GM23248 (cell line): ENCODE measurements around the gene FAM240B. TPM values are rescaled to one million over a fixed set of nuclear protein-coding genes. Genes with fewer than 3 reads are reported as not detected.

Source experiments
- DNase-seq: peaks from one replicate; pipeline ENCODE4 v3.0.0-alpha.2; 2015
- H2AFZ ChIP-seq: fragments of 200-600 bp; sonication (generic); 2 replicates; pipeline ENCODE4 v1.6.1; 2016; ENCODE audit warnings: antibody characterized with exemption
- H3F3A ChIP-seq: fragments of 200-600 bp; sonication (generic); 2 replicates; pipeline ENCODE4 v1.6.1; 2016; ENCODE audit warnings: mild to moderate bottlenecking, antibody characterized with exemption, mixed run types; ENCODE audit not compliant: insufficient read depth
- H3K27ac ChIP-seq: fragments of 200-600 bp; sonication (generic); 2 replicates; pipeline ENCODE4 v1.5.1; 2016; ENCODE audit warnings: mild to moderate bottlenecking
- H3K27me3 ChIP-seq: fragments of 200-600 bp; sonication (generic); replicated peaks from 2 replicates; pipeline ENCODE4 v1.6.1; 2016; ENCODE audit warnings: mild to moderate bottlenecking; ENCODE audit not compliant: insufficient read depth
- H3K36me3 ChIP-seq: fragments of 200-600 bp; sonication (generic); 2 replicates; pipeline ENCODE4 v1.6.1; 2016; ENCODE audit warnings: low read depth, mild to moderate bottlenecking
- H3K4me1 ChIP-seq: fragments of 200-600 bp; sonication (generic); 2 replicates; pipeline ENCODE4 v1.6.1; 2016; ENCODE audit warnings: mild to moderate bottlenecking; ENCODE audit not compliant: insufficient read depth
- H3K4me2 ChIP-seq: fragments of 200-600 bp; sonication (generic); one replicate; pipeline ENCODE4 v1.6.1; 2016; ENCODE audit warnings: mild to moderate bottlenecking; ENCODE audit not compliant: unreplicated experiment
- H3K4me3 ChIP-seq: fragments of 200-600 bp; sonication (generic); 2 replicates; pipeline ENCODE4 v1.5.1; 2016; ENCODE audit warnings: mild to moderate bottlenecking
- H3K79me2 ChIP-seq: fragments of 200-600 bp; sonication (generic); 2 replicates; pipeline ENCODE4 v1.6.1; 2016; ENCODE audit warnings: mild to moderate bottlenecking; ENCODE audit not compliant: insufficient read depth
- H3K9ac ChIP-seq: fragments of 200-600 bp; sonication (generic); 2 replicates; pipeline ENCODE4 v1.6.1; 2016; ENCODE audit warnings: mild to moderate bottlenecking
- H3K9me2 ChIP-seq: fragments of 200-600 bp; sonication (generic); 2 replicates; pipeline ENCODE4 v1.6.1; 2016; ENCODE audit warnings: mixed run types, mild to moderate bottlenecking, moderate library complexity; ENCODE audit not compliant: insufficient read depth
- H3K9me3 ChIP-seq: fragments of 200-600 bp; sonication (generic); one replicate; pipeline ENCODE4 v1.6.1; 2017; ENCODE audit warnings: low read depth
- H4K20me1 ChIP-seq: fragments of 200-600 bp; sonication (generic); 2 replicates; pipeline ENCODE4 v1.6.0; 2016; ENCODE audit not compliant: insufficient read depth
- EZH2 ChIP-seq: fragments of 200-600 bp; sonication (generic); IDR thresholded peaks from 2 replicates; pipeline ENCODE4 v1.6.1; 2018; ENCODE audit warnings: antibody characterized with exemption, mild to moderate bottlenecking; ENCODE audit not compliant: insufficient read depth, poor library complexity, severe bottlenecking
- EZH2phosphoT487 ChIP-seq: fragments of 200-600 bp; sonication (generic); IDR thresholded peaks from 2 replicates; pipeline ENCODE4 v1.6.1; 2018; ENCODE audit warnings: antibody characterized with exemption, moderate library complexity, mild to moderate bottlenecking, low read depth; ENCODE audit not compliant: insufficient read depth
- WGBS, 2 experiments: methylation state at CpG; one replicate each; pipeline ENCODE4 v1.1.6; 2015 to 2017; ENCODE audit warnings: low lambda C conversion rate in 2 of 2, low coverage in 1 of 2; ENCODE audit errors: missing lambda C conversion rate in 2 of 2; 5-methylcytosine and 5-hydroxymethylcytosine counted together
- in situ Hi-C: fragments of 300-500 bp; cut with MboI; formaldehyde crosslinking; loops from 2 replicates; pipeline ENCODE4 v1.15.0; 2020
- polyA plus RNA-seq: library from polyadenylated mRNA; unstranded; fragments of >200 nt; fragmentation: Nextera tagmentation; extraction: Ambion mirVana; gene quantifications from 2 replicates; pipeline ENCODE4 v1.2.1, GENCODE V29; 2016
- total RNA-seq: library from RNA; depleted of rRNA; stranded (reverse); fragments of >200 nt; shearing (Covaris generic); gene quantifications from 2 replicates; pipeline ENCODE4 v1.2.3, GENCODE V29; 2014

The FAM240B gene
- total and polyA plus RNA-seq, 2 experiments from 2014 or later = not detected

DNA sequence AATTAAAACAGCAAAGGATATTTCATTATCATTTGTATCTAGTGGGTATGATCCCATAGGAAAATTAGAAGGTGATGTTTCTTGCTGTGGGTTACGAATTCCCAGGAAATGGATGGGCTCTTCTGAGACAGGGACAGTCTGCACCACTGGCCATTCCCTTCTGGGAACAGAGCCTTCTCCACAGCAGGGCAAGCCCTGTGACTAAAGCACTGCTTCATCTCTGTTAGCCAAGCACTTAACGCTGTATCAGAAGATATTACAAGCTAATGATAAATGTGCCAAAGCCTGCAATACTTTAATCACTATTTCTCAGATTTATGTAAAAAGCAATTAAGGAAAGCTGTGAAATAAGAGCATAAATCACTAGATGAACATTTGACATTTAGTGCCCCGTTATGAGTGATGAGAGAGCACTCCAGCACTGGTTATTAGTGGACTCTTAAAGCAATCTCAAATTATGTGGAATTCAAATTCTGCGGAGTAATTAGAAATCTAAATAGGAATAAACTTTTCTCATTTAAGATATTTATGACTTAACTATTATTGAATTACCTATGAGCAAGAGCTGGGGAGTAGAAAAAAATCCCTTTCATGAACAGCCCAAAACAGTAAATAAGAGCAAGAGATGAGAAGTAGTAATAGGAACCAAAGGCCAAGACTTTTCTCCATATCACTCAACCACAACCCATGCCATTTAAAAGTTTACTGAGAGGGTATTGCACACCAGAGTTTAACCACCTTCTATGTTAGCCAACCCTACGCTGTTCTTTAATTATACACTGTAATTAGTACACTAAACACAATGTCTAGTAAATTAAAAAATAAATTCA is 49.2 kb downstream of the FAM240B start:
- Histone ChIP-seq H3F3A (no peaks in the 10 kb centered on the region), H3K9me2 (no peaks in the 10 kb centered on the region), H3K4me1 (no peaks in the 10 kb centered on the region), H2AFZ (no peak overlapping the region), H3K9ac (no peak overlapping the region), H4K20me1 (no peaks in the 10 kb centered on the region), H3K79me2 (no peaks in the 10 kb centered on the region), H3K4me3 (no peak overlapping the region), H3K27ac (no peak overlapping the region), H3K36me3 (no peaks in the 10 kb centered on the region), H3K4me2 (no peak overlapping the region), H3K9me3 (no peaks in the 10 kb centered on the region), H3K27me3 (peaks cover 19% of the 10 kb centered on the region)
- no peak for TF ChIP-seq EZH2
- WGBS, 2 experiments = 48 to 53% methylated on average over 5 of the region's 5 CpGs
- DNase-seq = no peak
- in situ Hi-C loops = loop anchor here (10.0 kb wide), 1 partner anchor 84 kb away; no protein-coding TSS in a partner anchor

DNA sequence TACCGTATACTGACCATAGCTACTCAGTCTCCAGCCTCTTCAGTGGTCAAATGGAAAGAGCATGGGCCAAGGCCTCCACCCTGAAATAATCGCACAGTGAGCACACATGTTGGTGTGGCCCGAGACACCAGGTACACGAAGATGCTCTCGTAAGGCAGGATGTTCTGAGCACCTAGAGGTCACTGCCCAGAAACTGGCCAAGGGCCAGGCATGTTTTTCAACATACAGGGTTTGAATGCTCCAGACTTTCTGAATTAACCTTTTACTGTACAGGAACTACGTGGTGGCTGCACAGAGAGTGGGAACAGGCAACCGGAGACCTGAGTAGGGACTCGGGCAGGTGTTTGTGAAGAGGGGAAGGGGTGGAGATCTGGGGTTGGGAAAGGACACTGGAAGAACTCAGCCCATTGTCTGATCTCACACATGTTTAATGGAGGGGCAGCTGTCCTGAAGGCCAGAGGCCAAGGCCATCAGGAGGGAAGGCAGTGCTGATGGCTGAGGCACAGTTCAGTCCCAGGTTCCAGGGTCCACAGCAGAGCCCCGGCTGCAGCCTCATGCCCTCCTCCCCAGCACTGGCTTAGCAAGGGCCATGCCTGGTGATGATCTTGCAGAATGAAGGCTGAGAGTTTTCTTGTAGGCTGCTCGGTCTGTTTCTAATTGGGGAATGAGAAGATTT is 51.0 kb downstream of the FAM240B start:
- H2AFZ ChIP-seq = no peak overlapping the region
- H4K20me1 ChIP-seq = no peaks in the 10 kb centered on the region
- no peak for TF ChIP-seq EZH2phosphoT487
- TF ChIP-seq EZH2 = no peak
- no peak overlapping the region for H3K4me3 ChIP-seq
- no peak overlapping the region for H3K27ac ChIP-seq
- peaks cover 9% of the 10 kb centered on the region for H3K27me3 ChIP-seq
- H3K9ac ChIP-seq = no peak overlapping the region
- no peak for DNase-seq
- H3K36me3 ChIP-seq = no peaks in the 10 kb centered on the region
- H3K9me3 ChIP-seq = no peaks in the 10 kb centered on the region
- H3K79me2 ChIP-seq = no peaks in the 10 kb centered on the region
- H3K9me2 ChIP-seq = no peaks in the 10 kb centered on the region
- WGBS, 2 experiments = 55% methylated on average over 10 of the region's 10 CpGs
- no peak overlapping the region for H3K4me2 ChIP-seq
- H3K4me1 ChIP-seq = no peaks in the 10 kb centered on the region
- in situ Hi-C loops = no loop called here
- H3F3A ChIP-seq = no peaks in the 10 kb centered on the region

DNA sequence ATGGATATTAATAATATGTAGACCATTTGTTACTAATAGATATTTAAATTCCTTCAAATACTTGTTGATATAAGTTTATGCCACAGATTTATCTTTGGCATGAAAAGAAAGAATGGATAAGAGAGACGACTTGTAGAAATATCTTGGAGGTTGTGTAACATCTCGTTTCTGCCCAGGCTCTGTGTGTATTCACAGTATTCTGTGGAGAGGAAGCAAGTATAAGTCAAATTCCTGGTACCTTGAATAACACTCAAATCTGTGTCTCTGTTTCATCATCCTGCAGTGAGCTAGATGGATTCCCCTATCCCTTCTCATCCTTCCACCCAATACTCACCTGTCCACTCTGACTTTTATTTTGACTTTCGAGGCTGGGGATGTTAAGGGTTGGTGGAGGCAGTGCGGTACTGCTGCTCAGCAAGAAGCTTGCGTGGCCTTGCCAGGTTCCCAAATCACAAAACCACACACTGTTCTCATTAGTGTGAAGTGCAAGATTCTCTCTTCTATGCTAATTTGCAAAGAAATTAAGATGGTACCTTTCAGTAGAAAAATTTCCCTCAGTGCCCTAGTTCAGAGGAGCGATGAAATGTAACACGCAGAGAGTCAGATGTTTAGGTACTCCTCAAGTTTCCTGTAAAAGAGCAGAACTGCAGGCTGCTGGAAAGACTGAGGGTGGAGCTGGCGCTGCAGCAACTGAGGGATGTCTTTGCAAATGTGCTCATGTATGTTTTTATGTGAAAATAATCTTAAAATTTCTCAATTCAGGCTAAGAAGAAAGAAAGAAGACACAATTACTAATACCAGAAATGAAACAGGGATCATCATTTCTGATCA is 57.0 kb downstream of the FAM240B start:
- Histone ChIP-seq H3F3A (no peaks in the 10 kb centered on the region), H3K4me1 (no peaks in the 10 kb centered on the region), H3K9ac (no peak overlapping the region), H3K4me2 (no peak overlapping the region), H3K79me2 (no peaks in the 10 kb centered on the region), H3K36me3 (no peaks in the 10 kb centered on the region), H3K27ac (no peak overlapping the region), H3K9me2 (no peaks in the 10 kb centered on the region), H3K27me3 (no peaks in the 10 kb centered on the region), H4K20me1 (no peaks in the 10 kb centered on the region), H3K9me3 (no peaks in the 10 kb centered on the region), H3K4me3 (no peak overlapping the region), H2AFZ (no peak overlapping the region)
- in situ Hi-C loops = no loop called here
- no peak for DNase-seq
- WGBS, 2 experiments = 23 to 28% methylated on average over 8 of the region's 8 CpGs
- no peak for TF ChIP-seq EZH2
- no peak for TF ChIP-seq EZH2phosphoT487

DNA sequence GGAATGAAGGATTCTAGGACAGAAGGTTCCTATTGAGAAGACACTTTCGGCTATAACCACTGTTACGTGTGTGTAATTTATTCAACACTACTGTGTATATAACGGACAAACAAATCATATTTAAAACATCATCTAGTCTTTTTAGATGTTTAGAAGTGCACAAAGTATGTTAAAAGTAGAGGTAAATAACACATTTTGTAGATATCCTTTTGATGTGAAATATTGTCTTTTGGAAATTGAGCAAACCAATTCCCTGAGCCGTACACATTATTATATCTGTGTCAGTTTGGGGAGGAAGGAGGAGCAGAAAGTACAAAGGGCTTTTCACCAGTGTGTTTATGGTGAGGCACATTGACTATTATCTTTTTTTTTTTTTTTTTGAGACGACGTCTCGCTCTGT is 60.4 kb downstream of the FAM240B start:
- in situ Hi-C loops = no loop called here
- 67 to 74% methylated on average over 5 to 7 of the region's 7 CpGs for WGBS, 2 experiments
- no peaks in the 10 kb centered on the region for H3K79me2 ChIP-seq

More for the DNA sequence above, 60.4 kb downstream of the FAM240B start:
- Histone ChIP-seq H3K36me3 (no peaks in the 10 kb centered on the region), H3K9me2 (no peaks in the 10 kb centered on the region), H3K4me1 (no peaks in the 10 kb centered on the region), H3F3A (no peaks in the 10 kb centered on the region), H3K9ac (no peak overlapping the region), H3K27ac (no peak overlapping the region), H3K9me3 (no peaks in the 10 kb centered on the region), H3K27me3 (peaks cover 3% of the 10 kb centered on the region; the same call in 1 of the 2 replicates), H4K20me1 (no peaks in the 10 kb centered on the region), H3K4me3 (no peak overlapping the region), H3K4me2 (no peak overlapping the region), H2AFZ (no peak overlapping the region)
- TF ChIP-seq EZH2phosphoT487 (no peak), EZH2 (no peak)
- DNase-seq = no peak
